Upper lobe of right lung (tissue), 1 donor: ENCODE results near the gene ANKZF1. TPM values are rescaled to one million over a fixed set of nuclear protein-coding genes. Genes with fewer than 3 reads are reported as not detected.

ENCODE experiments used
- ATAC-seq: fragments of 200-7000 bp; cut with Tn5 transposase; one replicate; pipeline ENCODE4 v1.9.1; 2020; ENCODE audit warnings: mild to moderate bottlenecking, moderate library complexity
- DNase-seq: peaks from one replicate; pipeline ENCODE4 v3.0.0-alpha.2; 2020
- H3K27ac ChIP-seq: fragments of 200-600 bp; one replicate; pipeline ENCODE4 v1.8.0; 2022
- H3K27me3 ChIP-seq: fragments of 200-600 bp; one replicate; pipeline ENCODE4 v1.8.0; 2022; ENCODE audit warnings: mild to moderate bottlenecking
- H3K36me3 ChIP-seq: fragments of 200-600 bp; one replicate; pipeline ENCODE4 v1.8.0; 2022
- H3K4me1 ChIP-seq: fragments of 200-600 bp; one replicate; pipeline ENCODE4 v1.8.0; 2022
- H3K4me3 ChIP-seq: fragments of 200-600 bp; one replicate; pipeline ENCODE4 v1.8.0; 2022; ENCODE audit warnings: mild to moderate bottlenecking
- H3K9me3 ChIP-seq: fragments of 200-600 bp; one replicate; pipeline ENCODE4 v1.8.0; 2022
- intact Hi-C: fragments of 100-400 bp; cut with DNase I; formaldehyde crosslinking; loops from one replicate; pipeline ENCODE4 v1.11.0; 2022
- total RNA-seq: library from RNA; stranded (reverse); fragmentation: NEBNext Ultra II Directional; extraction: Animal tissue kit (Norgen Biotek cat#: 25700); gene quantifications from one replicate; pipeline ENCODE4 v1.2.1, GENCODE V29; 2021
- TF ChIP-seq, protein P1 (sequence below): fragments of 200-600 bp; IDR thresholded peaks from one replicate; pipeline ENCODE4 v1.8.0; 2022; ENCODE audit warnings: antibody characterized with exemption
- donor health status: DM: no; HTN: yes; CAD: no; lungs with severe emphysema.

The ANKZF1 gene
- total RNA-seq, 1 donor from 2014 or later, result 37.6 TPM

DNA sequence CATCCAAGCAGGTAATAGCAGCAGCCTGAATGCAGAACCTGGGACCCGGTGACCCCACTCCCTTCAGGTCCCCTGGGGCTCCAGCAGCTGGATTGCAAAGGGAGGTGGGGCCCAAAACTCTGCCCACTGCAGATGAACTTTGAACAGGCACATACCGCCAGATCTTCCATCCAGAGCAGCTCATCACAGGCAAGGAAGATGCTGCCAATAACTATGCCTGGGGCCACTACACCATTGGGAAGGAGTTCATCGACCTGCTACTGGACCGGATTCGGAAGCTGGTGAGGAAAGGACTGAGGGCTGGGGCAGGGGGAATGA lies 40.4 kb downstream of the ANKZF1 start:
- H3K27ac ChIP-seq, result no peak overlapping the region
- intact Hi-C loops, result no loop called here
- peak; percentile 28 for DNase-seq

DNA sequence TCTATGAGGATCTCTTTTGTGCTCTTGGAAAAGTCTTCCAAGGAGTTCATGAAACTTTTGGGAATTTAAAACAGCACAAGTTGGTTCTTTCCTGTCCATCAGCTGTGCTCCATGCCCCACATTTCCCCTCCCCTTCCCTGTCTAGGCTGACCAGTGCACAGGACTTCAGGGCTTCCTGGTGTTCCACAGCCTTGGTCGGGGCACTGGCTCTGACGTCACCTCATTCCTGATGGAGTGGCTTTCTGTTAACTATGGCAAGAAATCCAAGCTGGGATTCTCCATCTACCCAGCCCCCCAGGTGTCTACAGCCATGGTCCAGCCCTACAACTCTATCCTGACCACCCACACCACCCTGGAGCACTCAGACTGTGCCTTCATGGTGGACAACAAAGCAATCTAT lies 41.4 kb downstream of the ANKZF1 start:
- DNase-seq (no peak), ATAC-seq (no peak)
- TF ChIP-seq, protein P1, sequence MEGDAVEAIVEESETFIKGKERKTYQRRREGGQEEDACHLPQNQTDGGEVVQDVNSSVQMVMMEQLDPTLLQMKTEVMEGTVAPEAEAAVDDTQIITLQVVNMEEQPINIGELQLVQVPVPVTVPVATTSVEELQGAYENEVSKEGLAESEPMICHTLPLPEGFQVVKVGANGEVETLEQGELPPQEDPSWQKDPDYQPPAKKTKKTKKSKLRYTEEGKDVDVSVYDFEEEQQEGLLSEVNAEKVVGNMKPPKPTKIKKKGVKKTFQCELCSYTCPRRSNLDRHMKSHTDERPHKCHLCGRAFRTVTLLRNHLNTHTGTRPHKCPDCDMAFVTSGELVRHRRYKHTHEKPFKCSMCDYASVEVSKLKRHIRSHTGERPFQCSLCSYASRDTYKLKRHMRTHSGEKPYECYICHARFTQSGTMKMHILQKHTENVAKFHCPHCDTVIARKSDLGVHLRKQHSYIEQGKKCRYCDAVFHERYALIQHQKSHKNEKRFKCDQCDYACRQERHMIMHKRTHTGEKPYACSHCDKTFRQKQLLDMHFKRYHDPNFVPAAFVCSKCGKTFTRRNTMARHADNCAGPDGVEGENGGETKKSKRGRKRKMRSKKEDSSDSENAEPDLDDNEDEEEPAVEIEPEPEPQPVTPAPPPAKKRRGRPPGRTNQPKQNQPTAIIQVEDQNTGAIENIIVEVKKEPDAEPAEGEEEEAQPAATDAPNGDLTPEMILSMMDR, result no peak
- intact Hi-C loops, result no loop called here
- H3K36me3 ChIP-seq, result no peaks in the 10 kb centered on the region
- H3K27ac ChIP-seq, result no peak overlapping the region
- no peaks in the 10 kb centered on the region for H3K4me1 ChIP-seq
- H3K9me3 ChIP-seq, result no peaks in the 10 kb centered on the region
- H3K4me3 ChIP-seq, result no peak overlapping the region
- H3K27me3 ChIP-seq, result no peaks in the 10 kb centered on the region

More for the DNA sequence above, 40.4 kb downstream of the ANKZF1 start:
- no peak overlapping the region for H3K4me3 ChIP-seq
- no peaks in the 10 kb centered on the region for H3K27me3 ChIP-seq
- no peaks in the 10 kb centered on the region for H3K36me3 ChIP-seq
- ATAC-seq, result no peak
- H3K4me1 ChIP-seq, result no peaks in the 10 kb centered on the region
- TF ChIP-seq, protein P1, result no peak
- H3K9me3 ChIP-seq, result no peaks in the 10 kb centered on the region

DNA sequence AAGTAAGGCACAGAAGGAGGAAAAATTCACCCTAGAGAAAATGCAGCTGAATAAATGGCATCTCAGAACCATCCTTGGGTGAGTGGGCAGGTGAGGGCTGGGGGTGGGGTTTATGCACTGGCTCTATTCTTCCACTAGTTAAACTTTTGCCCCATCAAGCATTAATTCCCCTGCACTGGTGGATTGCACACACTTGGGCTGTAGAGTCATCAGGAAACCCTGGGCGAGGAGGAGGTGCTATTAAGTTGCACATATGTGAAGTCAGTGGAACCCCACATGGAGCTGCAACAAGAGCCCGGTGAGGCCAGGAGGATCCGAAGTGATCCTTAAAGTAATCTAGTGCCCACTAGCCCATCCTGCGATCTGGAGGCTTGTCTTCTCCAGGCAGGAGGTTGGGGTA lies 42.8 kb downstream of the ANKZF1 start:
- ATAC-seq (no peak), DNase-seq (peak; percentile 40)
- Histone ChIP-seq H3K36me3 (no peaks in the 10 kb centered on the region), H3K27me3 (no peaks in the 10 kb centered on the region), H3K27ac (no peak overlapping the region), H3K4me1 (no peaks in the 10 kb centered on the region), H3K9me3 (no peaks in the 10 kb centered on the region), H3K4me3 (no peak overlapping the region)
- TF ChIP-seq, protein P1, result no peak
- intact Hi-C loops, result no loop called here

DNA sequence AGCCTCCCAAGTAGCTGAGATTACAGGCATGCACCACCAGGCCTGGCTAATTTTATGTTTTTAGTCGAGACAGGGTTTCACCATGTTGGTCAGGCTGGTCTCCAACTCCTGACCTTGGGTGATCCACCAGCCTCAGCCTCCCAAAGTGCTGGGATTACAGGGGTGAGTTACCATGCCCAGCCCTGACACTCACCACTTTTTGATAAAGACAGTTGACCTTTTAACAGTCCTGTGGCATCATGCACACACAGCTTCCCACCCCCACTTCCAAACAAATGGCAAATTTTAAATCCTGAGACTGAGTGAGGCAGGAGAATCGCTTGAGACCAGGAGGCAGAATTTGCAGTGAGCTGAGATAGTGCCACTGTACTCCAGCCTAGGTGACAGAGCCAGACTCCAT lies 43.4 kb downstream of the ANKZF1 start:
- TF ChIP-seq, protein P1, result no peak
- no peak overlapping the region for H3K27ac ChIP-seq
- no peaks in the 10 kb centered on the region for H3K36me3 ChIP-seq
- H3K9me3 ChIP-seq, result no peaks in the 10 kb centered on the region
- H3K27me3 ChIP-seq, result no peaks in the 10 kb centered on the region
- no peak overlapping the region for H3K4me3 ChIP-seq
- peak; percentile 15 for DNase-seq
- H3K4me1 ChIP-seq, result peaks cover 3% of the 10 kb centered on the region
- no peak for ATAC-seq
- intact Hi-C loops, result no loop called here

DNA sequence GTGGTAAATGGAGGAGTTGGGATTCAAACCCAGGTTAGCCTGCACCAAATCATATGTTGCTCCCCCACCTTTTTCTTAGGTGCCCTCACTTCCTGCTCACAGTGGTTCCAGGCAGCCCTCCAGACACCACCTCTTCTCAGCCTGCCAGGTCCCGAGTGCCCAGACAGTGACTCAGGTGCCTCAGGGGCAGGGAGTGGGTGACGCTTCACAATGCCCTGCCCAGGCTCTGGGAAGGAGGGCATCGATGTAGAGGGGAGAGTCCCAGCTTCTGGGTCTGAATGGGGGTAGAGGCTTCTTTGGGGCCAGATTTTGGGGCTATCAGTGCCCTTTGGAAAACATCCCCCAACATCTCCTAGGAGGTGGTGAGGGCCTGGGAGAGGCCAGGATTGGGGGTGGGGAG lies 44.3 kb downstream of the ANKZF1 start:
- intact Hi-C loops, result no loop called here

More for the DNA sequence above, 44.3 kb downstream of the ANKZF1 start:
- H3K4me1 ChIP-seq, result peaks cover 11% of the 10 kb centered on the region
- TF ChIP-seq, protein P1, result no peak
- DNase-seq, result peak; percentile 68
- H3K36me3 ChIP-seq, result no peaks in the 10 kb centered on the region
- H3K27ac ChIP-seq, result peak overlapping the region; percentile 77
- H3K9me3 ChIP-seq, result no peaks in the 10 kb centered on the region
- no peaks in the 10 kb centered on the region for H3K27me3 ChIP-seq
- no peak overlapping the region for H3K4me3 ChIP-seq
- ATAC-seq, result peak; percentile 39
